ENCODE results near the gene PAOX.

DNA sequence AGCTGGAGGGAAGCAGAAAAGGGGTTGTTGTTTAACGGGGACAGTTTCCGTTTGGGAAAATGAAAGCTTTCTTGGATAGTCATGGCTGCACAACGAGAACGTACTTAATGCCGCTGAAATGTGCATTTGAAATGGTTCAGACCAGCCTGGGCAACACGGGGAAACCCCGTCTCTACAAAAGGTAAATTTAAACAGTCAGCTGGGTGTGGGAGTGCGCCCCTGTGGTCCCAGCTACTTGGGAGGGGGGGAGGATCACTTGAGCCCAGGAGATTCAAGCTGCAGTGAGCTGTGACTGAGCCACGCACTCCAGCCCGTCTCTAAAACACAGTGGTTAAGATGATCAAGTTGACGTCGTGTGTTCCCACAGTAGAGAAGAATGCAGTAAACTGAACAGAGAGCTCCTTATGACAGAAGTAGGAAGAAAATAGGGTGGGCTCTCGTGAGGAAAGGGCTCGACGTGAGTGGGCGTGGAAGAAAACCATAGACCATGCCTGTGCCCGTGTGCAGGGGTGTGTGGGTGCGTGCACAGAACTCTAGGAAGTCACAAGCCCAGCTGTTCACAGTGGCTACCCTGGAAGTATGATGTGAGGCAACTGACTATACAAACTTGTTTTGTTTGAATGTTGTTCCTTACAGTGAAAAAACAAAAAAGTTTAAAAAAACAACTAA is 17.2 kb upstream of the PAOX start:
- TF ChIP-seq CTCF (conservative IDR thresholded peaks at IDR 0.05 in 1 of 2, IDR thresholded peaks at IDR 0.05 in 1 of 2; ENCODE audit: low read depth in 1 of 2, low read length in 2 of 2) = no peak
- no peak for TF ChIP-seq EZH2 (IDR thresholded peaks at IDR 0.05; ENCODE audit: low read length, missing control alignments)
